CD4-positive, alpha-beta T cell treated with Interleukin-4 for 4 hours (primary cell): Measurements from ENCODE around the gene VPS36.
"Not testable (repeated sequence)": the region's sequence is repeated elsewhere in the genome, so short reads cannot be mapped to it uniquely, and the experiment has no call there.

Source experiments
- DNase-seq: peaks from one replicate; pipeline ENCODE4 v3.0.0-alpha.2; 2020

Gene VPS36

DNA sequence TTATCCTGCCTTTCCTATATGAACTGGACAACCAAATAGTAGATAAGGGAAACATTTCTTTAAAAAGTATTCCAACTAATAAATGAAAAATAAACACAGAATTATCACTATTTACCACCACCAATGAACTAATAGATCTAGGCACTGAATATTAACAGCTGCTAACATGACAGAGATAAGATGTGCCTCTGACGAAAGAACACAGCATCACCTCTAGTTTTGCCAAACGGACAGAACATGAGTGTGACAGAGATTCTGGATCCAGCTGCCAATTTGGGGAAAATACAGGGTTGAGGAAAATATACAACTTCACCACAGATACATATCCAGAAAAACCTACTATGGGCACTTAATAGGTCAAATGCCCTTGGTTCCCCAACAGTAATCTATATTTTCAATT, 18.0 kb downstream of the VPS36 start:
- DNase-seq = no peak

DNA sequence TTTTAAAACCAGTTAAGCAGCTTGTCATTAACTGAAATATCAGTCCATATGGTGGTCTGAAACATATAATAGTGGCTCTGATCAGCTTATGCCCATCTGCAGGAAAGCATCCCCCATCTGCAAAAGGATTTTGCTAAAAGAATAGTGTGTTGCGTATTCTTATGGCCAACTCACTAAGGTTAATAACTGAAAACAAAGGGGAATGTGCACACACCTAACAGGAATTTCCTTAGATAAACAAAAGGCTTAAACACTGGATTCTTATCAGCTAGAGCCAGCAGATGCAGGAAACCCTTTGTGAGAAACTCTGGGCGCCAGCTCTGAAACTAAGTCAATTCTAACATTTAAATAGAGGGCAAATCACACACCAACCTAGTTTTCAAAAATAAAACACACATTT, 22.1 kb downstream of the VPS36 start:
- DNase-seq = no peak

DNA sequence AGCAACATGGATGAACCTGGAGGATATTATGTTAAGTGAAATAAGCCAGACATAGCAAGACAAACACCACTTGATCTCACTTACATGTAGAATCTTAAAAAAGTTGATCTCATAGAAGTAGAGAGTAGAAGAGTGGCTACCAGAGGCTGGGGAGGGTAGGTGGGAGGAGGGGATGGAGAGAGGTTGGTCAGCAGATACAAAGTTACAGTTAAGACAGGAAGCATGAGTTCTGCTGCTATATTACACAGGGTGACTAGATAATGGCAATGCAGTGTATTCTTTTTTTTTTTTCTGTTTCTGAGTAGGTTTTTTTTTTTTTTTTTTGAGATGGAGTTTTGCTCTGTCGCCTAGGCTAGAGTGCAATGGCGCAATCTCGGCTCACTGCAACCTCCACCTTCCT, 29.2 kb downstream of the VPS36 start:
- DNase-seq = no peak

DNA sequence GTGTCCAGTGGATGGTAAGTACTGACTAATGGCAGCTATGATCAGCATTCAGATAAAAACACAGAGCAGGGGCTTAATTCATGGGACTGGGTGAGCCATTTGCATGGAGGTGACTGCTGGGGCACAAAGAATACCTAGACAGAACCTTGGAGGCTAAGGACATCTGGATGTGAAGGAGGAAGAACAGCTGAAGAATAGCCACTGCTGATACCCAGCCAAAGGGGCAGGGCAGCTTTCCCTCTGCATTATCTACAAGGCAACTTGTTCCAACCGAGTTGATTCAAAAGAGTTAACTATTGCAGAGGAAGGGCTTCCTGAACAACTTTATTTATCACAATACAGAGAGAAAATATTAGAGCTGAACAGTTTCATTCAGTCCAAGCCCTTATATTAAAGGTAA, 31.4 kb downstream of the VPS36 start:
- no peak for DNase-seq

DNA sequence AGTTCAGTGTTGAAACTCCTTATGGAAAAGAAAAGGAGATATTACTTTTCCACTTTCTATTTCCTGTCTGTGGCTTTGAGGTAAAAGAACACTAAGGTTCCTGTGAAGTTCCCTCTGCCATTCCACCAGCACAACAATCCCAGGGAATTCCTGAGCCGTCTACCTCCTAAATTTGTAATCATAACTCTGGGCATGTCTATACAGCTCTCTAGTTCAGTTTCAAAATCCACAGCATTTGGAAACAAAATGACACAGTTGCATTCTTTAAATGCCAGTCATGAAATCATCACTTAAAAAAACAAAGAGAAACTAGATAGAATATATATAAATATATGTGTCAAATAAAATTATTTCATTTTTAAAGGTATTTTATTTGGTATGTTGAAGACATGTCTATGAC, 35.5 kb downstream of the VPS36 start:
- no peak for DNase-seq

DNA sequence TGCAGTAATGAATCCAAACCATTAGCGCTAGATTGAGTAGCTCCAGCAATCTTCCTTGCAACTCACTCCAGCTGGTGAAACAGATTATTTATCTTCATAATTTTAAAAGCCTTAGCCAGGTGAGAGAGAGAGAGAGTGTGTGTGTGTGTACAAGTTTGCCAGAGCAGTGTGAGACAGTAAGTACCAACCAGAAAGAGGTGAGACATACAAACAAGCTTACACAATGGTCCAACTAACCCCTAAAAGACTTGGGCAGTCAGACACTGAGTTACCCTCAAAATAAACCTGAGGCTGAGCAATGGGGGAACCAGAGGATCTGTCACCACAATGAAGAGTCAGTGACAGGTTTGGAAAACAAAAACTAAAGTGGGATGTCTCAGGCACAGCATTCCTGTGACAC, 36.4 kb downstream of the VPS36 start:
- DNase-seq = no peak

DNA sequence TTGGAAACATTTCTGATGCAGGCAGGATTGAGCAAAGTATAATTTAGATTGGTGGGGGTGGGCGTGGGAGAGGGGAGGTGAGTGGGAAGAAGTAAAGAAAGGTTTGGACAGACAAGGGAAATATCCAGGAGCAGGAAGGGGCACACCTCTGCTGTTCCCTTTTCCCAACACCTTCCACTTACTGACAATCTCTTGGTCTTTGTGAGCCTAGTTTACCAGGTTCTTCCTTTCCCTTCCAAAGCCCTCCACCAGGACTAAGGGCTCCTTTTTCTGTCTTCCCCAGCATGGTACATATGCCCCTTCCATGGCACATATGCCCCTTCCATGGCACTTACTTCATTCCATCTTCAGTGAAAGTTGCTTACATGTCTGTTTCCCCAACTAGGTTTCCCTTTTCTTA, 38.3 kb downstream of the VPS36 start:
- no peak for DNase-seq

DNA sequence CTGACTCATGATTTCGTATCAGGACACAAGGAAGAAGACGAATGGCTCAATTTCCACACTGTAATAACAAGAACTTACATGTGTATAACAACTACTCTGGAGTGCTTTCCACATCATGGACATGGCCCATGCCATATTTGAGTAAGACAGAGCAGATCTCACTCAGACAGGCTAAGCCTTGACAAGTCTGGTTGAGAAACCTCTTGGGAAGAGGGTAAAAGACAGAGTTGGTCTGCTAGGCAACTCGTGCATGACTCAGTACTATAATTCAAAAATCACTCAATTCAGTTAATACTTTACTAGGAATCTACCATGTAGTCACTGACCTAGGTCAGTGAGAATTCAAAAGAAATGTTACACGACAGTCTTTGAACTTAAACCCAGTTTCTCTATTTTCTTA, 38.8 kb downstream of the VPS36 start:
- DNase-seq = no peak

DNA sequence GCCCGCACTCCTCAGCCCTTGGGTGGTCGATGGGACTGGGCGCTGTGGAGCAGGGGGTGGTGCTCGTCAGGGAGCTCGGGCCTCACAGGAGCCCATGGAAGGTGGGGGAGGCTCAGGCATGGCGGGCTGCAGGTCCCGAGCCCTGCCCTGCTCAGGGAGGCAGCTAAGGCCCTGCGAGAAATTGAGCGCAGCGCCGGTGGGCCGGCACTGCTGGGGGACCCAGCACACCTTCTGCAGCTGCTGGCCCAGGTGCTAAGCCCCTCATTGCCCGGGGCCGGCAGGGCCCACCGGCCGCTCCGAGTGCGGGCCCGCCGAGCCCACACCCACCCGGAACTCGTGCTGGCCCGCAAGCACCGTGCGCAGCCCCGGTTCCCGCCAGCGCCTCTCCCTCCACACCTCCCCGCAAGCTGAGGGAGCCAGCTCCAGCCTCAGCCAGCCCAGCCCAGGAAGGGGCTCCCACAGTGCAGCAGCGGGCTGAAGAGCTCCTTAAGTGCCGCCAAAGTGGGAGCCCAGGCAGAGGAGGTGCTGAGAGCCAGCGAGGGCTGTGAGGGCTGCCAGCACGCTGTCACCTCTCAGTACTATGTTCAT, 42.3 kb downstream of the VPS36 start:
- DNase-seq = not testable (repeated sequence)

DNA sequence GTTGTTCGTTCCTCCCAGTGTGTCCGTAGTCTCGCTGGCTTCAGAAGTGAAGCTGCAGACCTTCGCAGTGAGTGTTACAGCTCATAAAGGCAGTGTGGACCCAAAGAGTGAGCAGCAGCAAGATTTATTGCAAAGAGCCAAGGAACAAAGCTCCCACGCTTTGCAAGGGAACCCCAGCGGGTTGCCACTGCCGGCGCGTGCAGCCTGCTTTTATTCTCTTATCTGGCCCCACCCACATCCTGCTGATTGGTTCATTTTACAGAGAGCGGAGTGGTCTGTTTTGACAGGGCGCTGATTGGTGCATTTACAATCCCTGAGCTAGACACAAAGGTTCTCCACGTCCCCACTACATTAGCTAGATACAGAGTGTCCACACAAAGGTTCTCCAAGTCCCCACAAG, 43.0 kb downstream of the VPS36 start:
- not testable (repeated sequence) for DNase-seq

DNA sequence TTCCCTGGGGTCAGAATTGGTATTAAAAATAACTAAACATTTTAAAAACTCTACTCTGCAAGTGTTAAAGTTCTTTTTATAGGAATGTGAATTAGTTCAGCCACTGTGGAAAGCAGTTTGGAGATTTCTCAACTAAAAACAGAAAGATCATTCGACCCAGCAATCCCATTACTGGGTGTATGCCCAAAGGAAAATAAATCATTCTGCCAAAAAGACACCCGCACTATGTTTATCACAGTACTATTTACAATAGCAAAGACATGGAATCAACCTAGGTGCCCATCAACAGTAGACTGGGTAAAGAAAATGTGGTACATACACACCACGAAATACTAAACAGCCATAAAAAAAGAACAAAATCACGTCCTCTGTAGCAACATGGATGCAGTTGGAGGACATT, 43.8 kb downstream of the VPS36 start:
- no peak for DNase-seq

DNA sequence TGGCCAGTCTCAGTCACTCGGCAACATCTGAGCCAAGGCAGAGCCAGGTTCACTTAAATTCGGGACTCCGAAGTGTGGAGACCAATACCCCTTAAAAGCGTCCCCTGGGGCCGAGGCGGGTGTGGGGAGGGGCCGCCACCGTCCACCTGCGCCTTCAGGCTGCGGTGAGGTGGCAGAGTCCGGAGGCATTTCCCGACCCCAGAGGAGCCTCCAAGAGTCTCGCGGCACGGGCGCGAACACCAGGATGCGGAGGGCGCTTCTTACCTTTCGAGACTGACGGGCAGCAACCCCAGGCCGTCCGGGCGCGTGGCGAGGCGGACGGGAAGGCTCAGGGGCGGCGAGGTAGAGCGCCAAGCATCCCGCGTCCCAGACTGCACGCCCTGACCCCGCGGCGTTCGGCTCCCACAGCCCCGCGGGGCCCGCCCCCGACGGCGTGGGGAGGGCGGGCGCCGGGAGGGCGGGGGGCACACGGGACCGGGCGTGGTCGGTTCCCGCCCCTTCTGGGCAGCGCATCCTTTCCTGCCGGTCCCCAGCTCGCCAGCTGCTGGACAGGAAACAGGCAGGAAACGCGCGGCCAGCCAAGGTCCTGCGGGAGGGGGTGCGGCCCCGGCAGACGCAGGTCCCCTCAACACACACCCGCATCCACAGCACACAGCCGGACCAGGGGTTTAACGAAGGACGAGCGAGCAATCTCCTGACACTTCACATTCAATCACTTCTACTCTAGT, 44.5 kb downstream of the VPS36 start, which contains the start of gene THSD1:
Gene THSD1 (minus strand): TSS at position 406 of the 728 bp plus-strand sequence. CDS start 3,572 bp downstream, outside the sequence.
- no peak for DNase-seq

DNA sequence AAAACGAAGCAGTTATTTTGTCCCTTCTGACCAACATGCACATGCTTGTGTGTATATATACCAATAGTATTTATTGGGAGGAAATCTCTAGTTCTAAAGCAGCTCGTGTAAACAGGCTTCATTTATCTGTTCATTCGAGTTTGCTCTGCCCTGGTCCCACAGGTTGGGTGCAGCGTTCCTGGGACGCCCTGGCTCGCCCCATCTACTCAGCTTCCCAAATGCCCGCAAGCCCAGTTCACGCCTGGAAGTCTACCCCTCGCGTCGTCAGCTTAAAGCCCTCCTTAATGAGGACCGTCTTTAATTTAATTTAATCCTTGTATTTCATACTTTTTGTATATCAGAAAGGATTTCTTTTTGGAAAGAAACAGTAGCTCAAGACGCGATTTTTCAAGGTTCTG, 45.1 kb downstream of the VPS36 start:
- no peak for DNase-seq

DNA sequence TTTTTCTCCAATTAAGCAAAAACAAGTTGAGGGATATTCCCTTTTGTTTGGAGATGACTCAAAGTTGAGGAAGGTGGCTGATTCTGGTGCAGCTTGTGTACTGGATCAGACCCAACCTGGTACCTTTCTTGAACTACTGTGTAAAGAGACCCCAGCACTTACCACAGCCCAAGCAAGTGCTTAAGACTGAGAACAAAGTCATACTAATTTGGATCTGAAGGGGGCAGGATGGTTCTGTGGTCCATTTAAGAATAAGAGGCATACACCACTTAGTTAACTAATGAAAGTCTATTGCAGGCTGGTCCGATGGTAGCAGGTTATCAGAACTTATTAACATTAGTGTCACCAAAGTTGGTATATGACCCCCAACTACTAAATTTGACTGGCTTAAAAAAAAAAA, 50.7 kb downstream of the VPS36 start:
- DNase-seq = peak; percentile 8

DNA sequence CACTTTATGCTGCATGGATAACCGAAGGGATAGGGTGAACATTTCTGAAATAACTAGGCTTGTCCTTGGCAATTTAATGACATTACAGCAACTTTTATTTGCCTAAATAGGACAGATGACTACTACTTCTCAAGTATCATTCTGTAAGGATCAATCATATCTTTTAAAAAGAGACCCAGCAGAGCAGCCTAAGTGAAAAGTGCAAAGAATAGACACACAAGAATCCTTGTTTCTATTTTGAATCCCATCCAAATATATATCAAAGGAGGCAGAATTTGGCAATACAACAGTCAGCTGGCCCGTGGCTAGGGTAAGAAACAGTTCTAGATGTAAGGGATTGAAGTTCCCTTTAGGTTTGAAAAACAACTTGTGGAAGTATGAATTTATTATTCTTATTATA, 51.4 kb downstream of the VPS36 start:
- DNase-seq = no peak

DNA sequence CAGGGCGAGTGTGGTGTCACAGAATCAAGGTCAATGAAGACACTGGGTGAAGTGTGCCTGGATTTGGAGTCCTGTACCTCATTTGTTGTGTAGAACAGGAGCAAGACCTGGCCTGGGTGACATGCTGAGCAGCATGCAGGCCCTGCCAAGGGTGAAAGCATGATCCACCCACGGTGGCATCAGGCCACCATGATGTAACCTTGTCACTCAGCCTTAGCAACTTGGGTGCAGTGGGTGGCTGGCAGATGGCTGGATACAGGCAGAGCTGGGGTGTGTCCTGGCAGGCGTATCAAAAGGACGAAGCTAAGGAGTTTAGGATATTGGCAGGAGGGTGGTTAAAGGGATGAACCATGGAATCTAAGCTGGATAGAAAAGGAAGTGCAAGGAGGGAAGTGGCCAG, 54.7 kb downstream of the VPS36 start:
- no peak for DNase-seq

DNA sequence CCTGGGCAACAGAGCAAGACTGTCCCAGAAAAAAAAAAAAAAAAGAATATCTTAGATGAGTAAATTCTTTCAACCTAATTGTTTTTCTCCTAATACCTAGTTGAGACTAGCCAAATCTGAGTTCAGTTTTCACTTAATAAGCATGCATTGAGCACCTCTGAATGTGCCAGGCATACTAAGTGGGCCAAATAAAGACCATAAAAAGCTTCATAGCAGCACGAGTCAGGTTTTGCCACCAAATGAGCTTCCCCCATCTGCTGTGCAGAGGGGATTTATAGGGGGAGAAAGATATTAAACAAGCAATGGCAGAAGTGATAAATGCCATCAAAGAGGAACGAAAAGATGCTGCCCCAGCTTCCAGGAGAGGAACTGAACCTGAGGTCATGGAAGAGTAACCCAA, 55.8 kb downstream of the VPS36 start:
- no peak for DNase-seq

DNA sequence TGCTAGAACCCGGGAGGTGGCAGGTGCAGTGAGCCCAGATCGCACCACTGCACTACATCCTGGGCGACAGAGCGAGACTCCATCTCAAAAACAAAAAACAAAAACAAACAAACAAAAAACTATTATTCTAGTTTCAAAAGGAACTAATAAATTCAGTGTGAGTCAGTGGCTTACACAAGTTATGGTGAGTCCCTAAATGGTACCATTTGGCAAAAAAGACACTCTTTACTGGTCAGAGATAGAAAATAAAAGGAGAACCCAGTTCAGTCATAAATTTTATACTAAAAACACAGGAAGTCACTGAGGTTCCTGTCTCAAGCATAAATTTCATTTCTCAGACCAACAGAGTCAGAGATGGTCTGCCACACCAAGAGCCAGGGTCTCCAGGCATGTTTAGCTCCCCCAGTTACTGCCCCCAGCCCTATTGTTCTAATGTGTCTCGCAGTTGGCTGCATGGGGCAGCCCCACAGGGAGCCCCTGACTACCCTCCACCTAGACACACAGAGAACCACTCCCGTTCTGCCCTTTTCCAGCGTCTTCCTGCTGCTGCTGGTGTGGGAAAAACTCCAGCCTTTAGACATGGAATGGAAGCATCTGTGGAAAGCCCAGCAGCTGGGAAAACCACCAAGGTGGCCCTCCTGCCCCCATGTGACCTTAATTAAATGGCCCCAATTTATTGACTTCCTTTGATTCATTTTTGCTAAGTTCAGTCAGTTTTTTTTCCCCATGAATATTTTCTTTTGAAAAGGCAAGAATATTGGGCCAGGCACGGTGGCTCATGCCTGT, 56.7 kb downstream of the VPS36 start:
- DNase-seq = no peak

DNA sequence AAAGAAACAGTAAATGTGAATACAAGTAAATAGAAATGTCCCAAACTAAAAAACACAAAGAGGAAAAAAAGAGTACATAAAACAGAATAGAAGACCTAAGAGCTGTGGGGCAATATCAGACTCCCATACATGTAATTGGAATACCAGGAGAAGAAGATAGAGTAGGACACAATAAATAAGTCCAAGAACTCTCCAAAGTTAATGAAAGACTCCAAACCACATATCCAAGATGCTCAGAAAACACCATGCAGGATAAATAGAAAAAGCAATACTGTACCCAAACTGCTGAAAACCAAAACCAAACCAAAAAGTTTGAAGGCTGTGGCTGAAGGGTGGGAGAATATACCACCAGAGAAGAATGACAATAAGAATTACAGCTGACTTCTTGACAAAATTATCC, 62.7 kb downstream of the VPS36 start:
- no peak for DNase-seq

DNA sequence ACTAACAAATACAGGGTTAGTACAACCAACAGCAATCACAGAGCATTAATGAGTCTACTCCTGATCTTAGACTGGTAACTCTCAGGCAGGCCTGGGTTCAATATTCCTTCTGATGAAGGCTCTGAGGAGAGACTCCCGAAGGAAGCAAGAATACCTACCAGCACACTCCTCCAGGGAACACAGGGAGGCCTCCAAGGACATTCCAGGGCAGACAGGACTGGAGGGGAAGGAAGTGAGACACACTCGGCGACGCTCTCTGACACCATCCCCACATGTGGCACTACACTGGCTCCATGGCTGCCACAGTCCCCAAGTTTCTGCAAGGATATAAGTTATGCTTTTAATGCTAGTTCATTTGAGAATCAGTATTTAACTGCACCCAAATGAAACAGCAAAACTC, 64.6 kb downstream of the VPS36 start:
- no peak for DNase-seq

DNA sequence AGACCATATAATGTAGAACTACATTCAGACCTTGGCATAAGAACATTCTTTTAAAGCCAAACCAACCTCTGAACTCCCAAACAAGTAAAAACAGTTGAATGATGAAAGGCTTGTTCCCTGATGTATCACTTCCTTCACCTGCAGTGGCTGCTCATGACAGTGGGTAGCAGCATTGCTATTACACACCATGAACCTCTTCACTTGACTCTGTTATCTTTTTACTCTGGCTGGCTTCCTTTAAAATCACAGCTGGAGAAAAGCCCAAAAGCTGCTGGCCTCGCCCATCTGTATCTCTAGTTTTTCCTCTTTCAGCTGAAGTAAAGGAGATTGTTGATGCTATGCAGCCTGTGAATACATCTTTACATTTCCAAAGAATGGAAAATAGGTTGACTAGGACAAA, 67.1 kb downstream of the VPS36 start:
- DNase-seq = no peak

DNA sequence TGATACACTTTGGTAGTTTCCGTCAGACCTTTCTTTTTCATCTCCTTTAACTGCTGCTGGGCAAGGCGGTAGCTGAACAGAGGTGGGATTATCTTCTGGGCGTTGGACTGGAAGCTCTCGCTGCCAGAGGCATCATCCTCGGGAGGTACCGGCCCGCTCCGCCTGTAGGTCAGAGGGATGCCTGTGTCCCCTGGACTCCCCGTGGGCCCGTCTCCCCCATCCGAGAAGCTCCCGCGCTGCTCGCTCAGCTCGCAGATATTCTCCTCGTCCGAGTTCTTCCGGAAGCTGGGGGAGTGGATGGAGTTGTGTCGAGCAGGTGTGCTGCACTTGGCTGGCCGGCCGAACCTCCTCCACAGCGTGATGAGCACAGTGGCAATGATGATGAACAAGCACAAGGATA, 72.1 kb downstream of the VPS36 start:
- DNase-seq = no peak

DNA sequence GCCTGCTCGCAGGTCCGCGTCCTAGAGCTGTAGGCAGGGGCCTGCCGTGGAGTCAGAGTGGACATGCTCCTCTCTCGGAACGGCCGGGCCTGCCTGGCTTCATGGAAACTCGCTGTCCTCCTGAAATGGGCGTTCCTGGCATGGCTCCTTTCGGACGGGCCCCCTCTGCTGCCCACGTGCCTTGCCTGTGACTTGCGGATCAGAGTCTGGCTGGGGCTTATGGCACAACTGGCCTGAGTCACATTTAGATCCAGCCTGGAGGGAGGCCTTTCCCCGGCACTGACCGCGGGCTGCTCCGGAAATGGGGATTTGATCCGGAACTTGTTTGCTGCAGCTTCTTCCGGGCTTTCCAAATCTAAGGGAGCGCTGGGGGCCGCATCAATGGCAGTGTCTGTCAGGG, 72.5 kb downstream of the VPS36 start:
- DNase-seq = no peak

DNA sequence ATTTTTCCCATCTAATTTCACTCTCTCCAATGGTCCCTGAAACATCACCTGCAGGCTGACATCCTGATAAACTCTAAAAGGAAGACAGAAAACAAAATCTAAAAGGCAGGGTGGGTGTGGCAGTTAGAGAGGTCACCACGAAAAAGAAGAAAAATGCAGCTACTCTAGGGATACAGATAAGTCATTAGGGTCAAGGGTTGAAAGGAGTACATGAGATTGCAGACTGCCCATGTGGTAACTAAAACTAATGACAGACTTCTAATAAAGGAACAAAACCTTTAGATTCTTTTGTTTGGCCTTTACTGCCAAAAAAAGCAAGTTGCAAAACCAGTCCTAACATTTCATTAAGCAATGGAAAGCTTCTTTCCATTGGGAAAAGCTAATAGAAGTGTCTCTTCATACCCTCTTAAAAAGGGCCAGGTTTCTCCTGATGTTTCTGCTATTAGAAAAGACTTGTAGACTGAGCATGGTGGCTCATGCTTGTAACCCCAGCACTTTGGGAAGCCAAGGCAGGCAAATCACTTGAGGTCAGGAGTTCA, 75.5 kb downstream of the VPS36 start:
- DNase-seq = no peak
